Fibroblast of peridontal ligament (primary cell): ENCODE data around the gene JAKMIP1.

Experiments
- DNase-seq: peaks from one replicate; pipeline ENCODE4 v3.0.0-alpha.2; 2010; ENCODE audit errors: extremely low read depth

Gene JAKMIP1

GRCh38 chr4:6200011-6200921 is at the start of gene JAKMIP1:
Gene JAKMIP1 (minus strand): TSS chr4:6200549. CDS start chr4:6112850, 87,699 bp downstream.
- peak; percentile 8 for DNase-seq

- no peak for DNase-seq
These were observed 48.0 kb upstream of the JAKMIP1 start for GRCh38 chr4:6248394-6248793.

- DNase-seq, result no peak
These were observed 45.9 kb upstream of the JAKMIP1 start for GRCh38 chr4:6246170-6246634.

GRCh38 chr4:6245246-6246169 is 45.2 kb upstream of the JAKMIP1 start:
- no peak for DNase-seq

GRCh38 chr4:6242271-6243029 is 42.1 kb upstream of the JAKMIP1 start:
- DNase-seq, result no peak

- no peak for DNase-seq
These were observed 40.9 kb upstream of the JAKMIP1 start for GRCh38 chr4:6241062-6241845.

GRCh38 chr4:6239968-6240367 is 39.6 kb upstream of the JAKMIP1 start:
- DNase-seq, result no peak

- DNase-seq, result no peak
These were observed 39.1 kb upstream of the JAKMIP1 start for GRCh38 chr4:6239486-6239885.

GRCh38 chr4:6236816-6237390 is 36.6 kb upstream of the JAKMIP1 start:
- DNase-seq, result no peak

- no peak for DNase-seq
These were observed 35.7 kb upstream of the JAKMIP1 start for GRCh38 chr4:6235901-6236640.

- DNase-seq, result no peak
These were observed 34.7 kb upstream of the JAKMIP1 start for GRCh38 chr4:6235012-6235411.

- DNase-seq, result no peak
These were observed 33.6 kb upstream of the JAKMIP1 start for GRCh38 chr4:6233929-6234328.

- DNase-seq, result no peak
These were observed 32.8 kb upstream of the JAKMIP1 start for GRCh38 chr4:6232836-6233785.

GRCh38 chr4:6231663-6232165 is 31.4 kb upstream of the JAKMIP1 start:
- DNase-seq, result no peak

GRCh38 chr4:6230827-6231662 is 30.7 kb upstream of the JAKMIP1 start:
- no peak for DNase-seq

GRCh38 chr4:6230502-6230785 is 30.1 kb upstream of the JAKMIP1 start:
- DNase-seq, result no peak

- DNase-seq, result no peak
These were observed 29.5 kb upstream of the JAKMIP1 start for GRCh38 chr4:6229671-6230501.
